DMS79 (cell line): Measurements from ENCODE around the gene TMC2.
"Not testable (repeated sequence)": the region's sequence is repeated elsewhere in the genome, so short reads cannot be mapped to it uniquely, and the experiment has no call there.

Experiments used
- DNase-seq: peaks from one replicate; lab custom pipeline; 2025; lab: John Stamatoyannopoulos, UW

TMC2 gene, protein sequence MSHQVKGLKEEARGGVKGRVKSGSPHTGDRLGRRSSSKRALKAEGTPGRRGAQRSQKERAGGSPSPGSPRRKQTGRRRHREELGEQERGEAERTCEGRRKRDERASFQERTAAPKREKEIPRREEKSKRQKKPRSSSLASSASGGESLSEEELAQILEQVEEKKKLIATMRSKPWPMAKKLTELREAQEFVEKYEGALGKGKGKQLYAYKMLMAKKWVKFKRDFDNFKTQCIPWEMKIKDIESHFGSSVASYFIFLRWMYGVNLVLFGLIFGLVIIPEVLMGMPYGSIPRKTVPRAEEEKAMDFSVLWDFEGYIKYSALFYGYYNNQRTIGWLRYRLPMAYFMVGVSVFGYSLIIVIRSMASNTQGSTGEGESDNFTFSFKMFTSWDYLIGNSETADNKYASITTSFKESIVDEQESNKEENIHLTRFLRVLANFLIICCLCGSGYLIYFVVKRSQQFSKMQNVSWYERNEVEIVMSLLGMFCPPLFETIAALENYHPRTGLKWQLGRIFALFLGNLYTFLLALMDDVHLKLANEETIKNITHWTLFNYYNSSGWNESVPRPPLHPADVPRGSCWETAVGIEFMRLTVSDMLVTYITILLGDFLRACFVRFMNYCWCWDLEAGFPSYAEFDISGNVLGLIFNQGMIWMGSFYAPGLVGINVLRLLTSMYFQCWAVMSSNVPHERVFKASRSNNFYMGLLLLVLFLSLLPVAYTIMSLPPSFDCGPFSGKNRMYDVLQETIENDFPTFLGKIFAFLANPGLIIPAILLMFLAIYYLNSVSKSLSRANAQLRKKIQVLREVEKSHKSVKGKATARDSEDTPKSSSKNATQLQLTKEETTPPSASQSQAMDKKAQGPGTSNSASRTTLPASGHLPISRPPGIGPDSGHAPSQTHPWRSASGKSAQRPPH

DNA sequence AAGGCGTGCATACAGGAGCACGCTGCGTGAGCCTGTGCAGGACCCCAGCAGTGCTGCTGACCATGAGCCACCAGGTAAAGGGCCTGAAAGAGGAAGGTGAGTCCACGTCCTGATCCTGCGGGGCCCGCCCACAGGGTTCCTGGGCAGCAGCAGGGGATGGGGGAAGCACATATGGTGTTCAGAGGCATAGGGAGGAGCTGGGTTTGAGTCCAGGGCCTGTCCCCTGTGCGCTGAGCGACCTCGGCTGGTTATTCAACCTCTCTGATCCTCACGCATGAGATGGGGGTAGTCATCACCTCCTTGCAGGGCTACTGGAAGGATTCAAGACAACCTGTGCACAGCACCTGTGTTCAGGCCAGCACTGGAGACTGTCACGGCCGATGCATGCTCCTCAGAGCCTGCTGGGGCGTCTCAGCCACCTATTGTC, at the start of gene TMC2:
TSS of gene TMC2 (plus strand) at position 14 of the 427 bp plus-strand sequence. CDS start at position 63, 49 bp downstream.
- no peak for DNase-seq

DNA sequence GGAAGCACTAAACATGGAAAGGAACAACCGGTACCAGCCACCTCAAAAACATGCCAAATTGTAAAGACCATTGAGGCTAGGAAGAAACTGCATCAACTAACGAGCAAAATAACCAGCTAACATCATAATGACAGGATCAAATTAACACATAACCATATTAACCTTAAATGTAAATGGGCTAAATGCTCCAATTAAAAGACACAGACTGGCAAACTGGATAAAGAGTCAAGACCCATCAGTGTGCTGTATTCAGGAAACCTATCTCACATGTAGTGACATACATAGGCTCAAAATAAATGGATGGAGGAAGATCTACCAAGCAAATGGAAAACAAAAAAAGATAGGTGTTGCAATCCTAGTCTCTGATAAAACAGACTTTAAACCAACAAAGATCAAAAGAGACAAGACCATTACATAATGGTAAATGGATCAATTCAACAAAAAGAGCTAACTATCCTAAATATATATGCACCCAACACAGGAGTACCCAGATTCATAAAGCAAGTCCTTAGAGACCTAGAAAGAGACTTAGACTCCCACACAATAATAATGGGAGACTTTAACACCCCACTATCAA, 33.5 kb upstream of the TMC2 start:
- not testable (repeated sequence) for DNase-seq

DNA sequence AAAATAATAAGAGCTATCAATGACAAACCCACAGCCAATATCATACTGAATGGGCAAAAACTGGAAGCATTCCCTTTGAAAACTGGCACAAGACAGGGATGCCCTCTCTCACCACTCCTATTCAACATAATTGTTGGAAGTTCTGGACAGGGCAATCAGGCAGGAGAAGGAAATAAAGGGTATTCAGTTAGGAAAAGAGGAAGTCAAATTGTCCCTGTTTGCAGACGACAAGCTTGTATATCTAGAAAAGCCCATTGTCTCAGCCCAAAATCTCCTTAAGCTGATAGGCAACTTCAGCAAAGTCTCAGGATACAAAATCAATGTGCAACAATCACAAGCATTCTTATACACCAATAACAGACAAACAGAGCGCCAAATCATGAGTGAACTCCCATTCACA, 31.6 kb upstream of the TMC2 start:
- not testable (repeated sequence) for DNase-seq

DNA sequence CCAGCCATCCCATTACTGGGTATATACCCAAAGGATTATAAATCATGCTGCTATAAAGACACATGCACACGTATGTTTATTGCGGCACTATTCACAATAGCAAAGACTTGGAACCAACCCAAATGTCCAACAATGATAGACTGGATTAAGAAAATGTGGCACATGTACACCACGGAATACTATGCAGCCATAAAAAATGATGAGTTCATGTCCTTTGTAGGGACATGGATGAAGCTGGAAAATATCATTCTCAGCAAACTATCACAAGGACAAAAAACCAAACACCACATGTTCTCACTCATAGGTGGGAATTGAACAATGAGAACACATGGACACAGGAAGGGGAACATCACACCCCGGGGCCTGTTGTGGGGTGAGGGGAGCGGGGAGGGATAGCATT, 29.9 kb upstream of the TMC2 start:
- not testable (repeated sequence) for DNase-seq

- no peak for DNase-seq
These were observed 28.9 kb upstream of the TMC2 start for GRCh38 chr20:2507464-2507863.

DNA sequence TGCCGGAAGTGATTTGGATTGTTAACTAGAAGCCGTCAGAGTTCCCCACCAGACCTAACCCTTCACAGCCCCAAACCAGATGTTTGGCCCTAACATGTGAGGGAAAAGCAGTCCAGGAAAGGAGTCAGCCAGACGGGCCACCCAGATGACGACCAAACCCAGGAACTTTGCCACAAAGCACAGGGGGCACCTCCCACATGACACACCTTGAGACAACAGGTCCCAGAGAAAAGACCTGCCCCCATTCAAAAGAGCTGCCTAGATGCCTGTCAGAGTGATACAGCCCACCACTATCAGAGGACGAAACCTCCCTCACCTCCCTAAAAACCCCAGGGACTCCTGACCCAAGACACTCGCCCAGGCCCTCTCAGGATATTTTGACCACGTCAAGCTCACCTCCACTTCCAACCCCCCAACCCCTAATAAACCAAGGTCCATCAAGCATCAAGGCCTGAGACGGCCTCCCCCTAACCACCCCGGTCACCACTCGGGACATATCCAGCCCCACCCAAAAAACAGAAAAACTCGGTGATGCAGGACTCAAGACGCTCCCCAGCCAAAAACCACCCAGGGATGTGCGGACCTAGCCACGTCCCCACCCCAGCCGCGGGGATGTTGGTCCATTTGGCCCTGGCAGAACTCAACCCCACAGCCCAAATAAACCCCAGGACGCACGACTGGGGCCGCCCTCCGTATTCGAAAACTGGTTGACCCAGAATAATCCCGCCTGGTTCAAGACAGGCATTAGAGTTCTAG, 28.3 kb upstream of the TMC2 start:
- no peak for DNase-seq

GRCh38 chr20:2508631-2509467, 27.5 kb upstream of the TMC2 start, which contains the start of gene ZNF343:
TSS of gene ZNF343 (minus strand) at chr20:2508915. CDS start at chr20:2493895, 15,020 bp downstream.
- peak; percentile 54 for DNase-seq

DNA sequence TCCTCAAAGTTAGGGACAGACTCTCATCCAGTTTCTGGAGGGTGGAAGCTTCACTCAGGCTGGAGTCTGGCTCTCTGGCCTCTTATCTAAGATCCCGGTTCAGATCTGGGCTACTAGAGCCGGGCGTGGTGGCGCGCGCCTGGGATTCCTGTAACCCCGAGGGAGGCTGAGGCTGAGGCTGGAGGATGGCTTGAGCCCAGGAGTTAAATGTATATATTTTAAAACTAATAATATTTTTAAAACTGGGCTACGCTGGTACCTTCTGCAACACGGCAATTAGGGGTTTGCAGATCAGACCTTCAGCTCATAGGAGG, 26.9 kb upstream of the TMC2 start:
- DNase-seq = no peak

GRCh38 chr20:2509794-2510193, 26.6 kb upstream of the TMC2 start:
- no peak for DNase-seq

DNA sequence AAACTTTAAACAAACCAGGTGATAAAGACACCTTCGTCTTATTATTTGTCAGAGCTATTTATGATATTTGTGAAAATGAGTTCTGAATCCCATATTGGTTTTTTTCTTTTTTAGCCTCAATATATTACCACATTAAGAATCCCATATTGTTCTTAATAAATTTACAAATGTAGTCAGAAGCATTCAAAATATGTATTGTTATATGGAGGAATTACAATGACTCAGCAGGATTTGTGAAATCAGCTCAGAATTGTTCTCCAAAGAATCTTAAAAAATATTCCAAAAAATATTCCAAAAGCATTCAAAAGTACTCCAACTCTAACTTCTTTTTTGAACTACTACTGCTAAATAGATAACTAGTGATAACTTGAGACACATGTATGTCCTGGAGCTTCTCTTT, 21.2 kb upstream of the TMC2 start:
- DNase-seq = no peak

DNA sequence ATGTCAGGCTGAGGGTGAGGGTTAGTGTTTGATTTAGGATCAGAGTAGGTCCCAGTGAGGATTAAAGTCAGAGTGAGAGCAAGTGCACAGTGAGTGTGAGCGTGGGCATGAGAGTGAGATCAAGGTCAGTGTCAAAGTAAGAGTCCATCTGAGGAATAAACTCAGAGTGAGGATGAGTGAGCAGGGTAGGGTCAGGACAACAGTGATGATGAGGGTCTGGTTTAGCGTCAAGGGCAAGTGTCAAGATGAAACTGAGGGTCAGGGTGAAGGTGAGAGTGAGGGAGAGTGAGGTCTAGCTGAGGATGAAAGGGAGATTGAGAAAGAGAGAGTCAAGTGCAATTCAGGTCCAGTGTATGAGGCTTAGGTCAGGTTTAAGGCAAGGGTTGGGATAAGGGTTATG, 20.0 kb upstream of the TMC2 start:
- no peak for DNase-seq

GRCh38 chr20:2518096-2518495, 18.3 kb upstream of the TMC2 start:
- no peak for DNase-seq

GRCh38 chr20:2518558-2518957, 17.8 kb upstream of the TMC2 start:
- DNase-seq = no peak

DNA sequence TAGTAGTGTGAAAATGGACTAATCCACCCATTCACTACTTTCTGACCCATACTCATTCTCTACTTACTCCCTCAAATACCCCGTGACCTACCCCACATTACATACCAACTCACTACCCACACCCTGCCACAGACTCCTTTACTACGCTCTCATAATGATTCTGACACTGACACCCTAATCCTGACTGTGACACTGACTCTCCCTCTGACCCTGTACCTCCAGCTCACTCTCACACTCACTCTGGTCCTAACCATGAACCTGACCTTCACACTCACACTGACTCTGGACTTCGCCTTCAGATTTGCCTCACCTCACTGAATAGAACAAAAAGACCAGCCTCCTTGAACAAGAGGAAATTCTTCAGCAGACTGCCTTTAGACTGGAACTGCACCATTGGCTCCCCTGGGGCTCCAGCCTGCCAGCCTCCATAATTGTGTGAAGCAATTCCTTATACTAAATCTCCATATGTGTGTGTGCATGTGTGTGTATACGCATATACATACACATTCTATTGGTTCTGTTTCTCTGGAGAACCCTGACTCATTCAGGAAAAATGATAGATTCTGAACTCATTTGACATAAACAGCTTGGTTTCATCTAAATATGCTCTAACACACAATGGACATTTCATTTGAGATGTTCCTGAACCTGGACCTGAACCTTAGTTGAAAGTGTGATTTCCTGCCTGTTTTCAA, 17.1 kb upstream of the TMC2 start:
- no peak for DNase-seq

GRCh38 chr20:2520617-2521016, 15.8 kb upstream of the TMC2 start:
- DNase-seq = no peak

GRCh38 chr20:2521369-2522305, 14.7 kb upstream of the TMC2 start:
- DNase-seq = no peak

DNA sequence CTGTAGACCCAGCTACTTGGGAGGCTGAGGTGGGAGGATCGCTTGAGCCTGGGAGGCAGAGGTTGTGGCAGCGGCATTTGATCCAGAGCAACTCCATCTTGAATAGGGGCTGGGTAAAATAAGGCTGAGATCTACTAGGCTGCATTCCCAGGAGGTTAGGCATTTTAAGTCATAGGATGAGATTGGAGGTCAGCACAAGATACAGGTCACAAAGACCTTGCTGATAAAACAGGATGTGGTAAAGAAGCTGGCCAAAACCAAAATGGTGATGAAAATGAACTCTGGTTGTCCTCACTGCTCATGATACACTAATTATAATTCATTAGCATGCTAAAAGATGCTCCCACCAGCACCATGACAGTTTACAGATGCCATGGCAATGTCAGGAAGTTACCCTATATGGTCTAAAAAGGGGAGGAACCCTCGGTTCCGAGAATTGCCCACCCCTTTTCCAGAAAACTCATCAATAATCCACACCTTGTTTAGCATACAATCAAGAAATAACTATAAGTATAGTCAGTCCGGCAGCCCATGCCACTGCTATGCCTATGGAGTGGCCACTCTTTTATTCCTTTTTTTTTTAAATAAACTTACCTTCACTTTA, 13.4 kb upstream of the TMC2 start:
- DNase-seq = not testable (repeated sequence)

DNA sequence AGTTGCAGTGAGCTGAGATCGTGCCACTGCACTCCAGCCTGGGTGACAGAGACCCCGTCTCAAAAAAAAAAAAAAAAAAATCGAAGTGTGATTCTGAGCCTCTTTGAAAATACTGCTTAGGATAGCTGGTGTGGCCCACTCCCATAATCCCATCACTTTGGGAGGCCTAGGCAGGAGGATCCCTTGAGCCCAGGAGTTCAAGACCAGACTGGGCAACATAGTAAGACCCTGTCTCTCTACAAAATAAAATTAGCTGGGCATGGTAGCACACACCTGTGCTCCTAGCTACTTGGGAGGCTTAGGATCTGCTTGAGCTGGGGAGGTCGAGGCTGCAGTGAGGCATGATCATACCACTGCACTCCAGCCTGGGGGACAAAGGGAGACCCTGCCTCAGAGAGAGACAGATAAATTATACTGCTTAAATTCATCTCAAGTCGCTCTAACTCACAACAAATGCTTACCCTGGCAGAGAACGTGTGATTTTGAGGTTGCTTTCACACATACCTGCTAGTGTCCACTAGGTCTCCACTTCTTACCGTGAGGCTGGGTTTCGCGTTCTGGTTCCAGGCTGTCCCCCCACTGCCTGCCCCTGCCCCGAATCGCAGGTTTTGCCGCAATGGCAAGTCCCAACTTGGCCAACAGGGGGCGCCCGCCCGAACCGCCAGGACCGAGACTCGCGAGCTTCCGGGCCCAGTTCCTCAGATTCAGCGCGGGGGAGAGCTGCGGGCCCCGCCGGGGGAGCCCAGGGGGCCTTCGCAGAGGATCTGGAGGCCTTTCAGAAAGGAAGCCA, 12.3 kb upstream of the TMC2 start:
- DNase-seq = peak; percentile 40
